ENCODE results near the gene CNGA4. TPM values are rescaled to one million over a fixed set of nuclear protein-coding genes. Genes with fewer than 3 reads are reported as not detected.
A peak's percentile ranks its signal among the peaks of the same experiment; 100 is the strongest.

The CNGA4 gene
- total and polyA plus RNA-seq, 2 of the 13 experiments (the other 11 are each of a cell fraction or from before 2014, with no cell fraction given): 0.03 TPM; not detected in 1

DNA sequence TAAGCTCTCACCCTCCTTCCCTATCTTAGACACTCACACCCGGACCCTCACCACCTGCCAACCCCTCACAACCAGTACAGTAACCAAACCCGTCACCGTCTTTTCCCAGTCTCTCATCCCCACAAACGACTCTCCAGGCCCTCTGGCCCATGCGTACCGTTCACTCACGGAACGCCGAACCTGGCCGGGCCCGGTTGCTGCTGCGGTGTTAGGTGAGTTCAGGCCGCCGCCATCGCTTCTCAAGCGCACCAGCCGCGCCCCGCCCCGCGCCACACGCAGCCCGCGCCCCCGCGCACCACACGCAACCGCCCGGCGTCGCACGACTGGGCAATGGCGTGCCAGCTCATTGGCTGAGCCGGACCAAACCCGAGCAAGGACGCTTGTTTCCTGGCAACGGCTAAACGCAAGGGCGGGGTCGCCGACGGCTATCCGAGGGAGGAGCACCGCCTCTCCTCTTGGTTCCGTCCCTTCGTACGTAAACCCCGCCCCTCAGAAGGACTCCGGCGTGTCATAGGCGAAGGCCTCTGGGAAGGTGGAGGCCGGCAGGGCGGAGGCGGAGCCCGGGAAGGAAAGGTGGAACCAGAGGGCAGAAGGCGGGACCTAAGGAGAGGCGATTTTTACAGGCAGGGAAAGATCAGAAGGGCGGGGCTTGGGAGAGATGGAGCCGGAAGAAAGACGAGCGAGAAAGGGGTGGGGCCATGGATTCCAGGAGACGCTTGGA, 4.3 kb upstream of the CNGA4 start, which contains the start of gene FHIP1B (continued):
- no peak for TF ChIP-seq REXO4 (CRISPR knock-in tag; IDR thresholded peaks at IDR 0.05; ENCODE audit: borderline replicate concordance)
- TF ChIP-seq FLYWCH1 (CRISPR knock-in tag; IDR thresholded peaks at IDR 0.05): no peak
- TF ChIP-seq NFKB2 (CRISPR knock-in tag; IDR thresholded peaks at IDR 0.05; ENCODE audit: borderline replicate concordance): 0 out of 2 replicates have a peak, but pooled peaks have one; percentile 38
- no peak for TF ChIP-seq ONECUT2 (CRISPR knock-in tag; IDR thresholded peaks at IDR 0.05)
- no peak for TF ChIP-seq PRMT3 (CRISPR knock-in tag; IDR thresholded peaks at IDR 0.05; ENCODE audit: borderline replicate concordance, low read depth)
- no peak for TF ChIP-seq CBX2 (IDR thresholded peaks at IDR 0.05; ENCODE audit: low read depth, low read length)
- TF ChIP-seq CBX2 (CRISPR knock-in tag; IDR thresholded peaks at IDR 0.05; ENCODE audit: low read depth): 0 out of 2 replicates have a peak, but pooled peaks have one; percentile 47
- TF ChIP-seq TOPORS (CRISPR knock-in tag; IDR thresholded peaks at IDR 0.05): no peak
- no peak for TF ChIP-seq NFE2L1 (CRISPR knock-in tag; IDR thresholded peaks at IDR 0.05; ENCODE audit: borderline replicate concordance)
- TF ChIP-seq, protein P1, sequence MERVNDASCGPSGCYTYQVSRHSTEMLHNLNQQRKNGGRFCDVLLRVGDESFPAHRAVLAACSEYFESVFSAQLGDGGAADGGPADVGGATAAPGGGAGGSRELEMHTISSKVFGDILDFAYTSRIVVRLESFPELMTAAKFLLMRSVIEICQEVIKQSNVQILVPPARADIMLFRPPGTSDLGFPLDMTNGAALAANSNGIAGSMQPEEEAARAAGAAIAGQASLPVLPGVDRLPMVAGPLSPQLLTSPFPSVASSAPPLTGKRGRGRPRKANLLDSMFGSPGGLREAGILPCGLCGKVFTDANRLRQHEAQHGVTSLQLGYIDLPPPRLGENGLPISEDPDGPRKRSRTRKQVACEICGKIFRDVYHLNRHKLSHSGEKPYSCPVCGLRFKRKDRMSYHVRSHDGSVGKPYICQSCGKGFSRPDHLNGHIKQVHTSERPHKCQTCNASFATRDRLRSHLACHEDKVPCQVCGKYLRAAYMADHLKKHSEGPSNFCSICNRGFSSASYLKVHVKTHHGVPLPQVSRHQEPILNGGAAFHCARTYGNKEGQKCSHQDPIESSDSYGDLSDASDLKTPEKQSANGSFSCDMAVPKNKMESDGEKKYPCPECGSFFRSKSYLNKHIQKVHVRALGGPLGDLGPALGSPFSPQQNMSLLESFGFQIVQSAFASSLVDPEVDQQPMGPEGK (CRISPR knock-in tag; IDR thresholded peaks at IDR 0.05): peak; percentile 74
- no peak for TF ChIP-seq ZFP36 (IDR thresholded peaks at IDR 0.05; ENCODE audit: borderline replicate concordance, low read depth, low read length, partially characterized antibody)
- TF ChIP-seq TCF12 (IDR thresholded peaks at IDR 0.05): no peak
- no peak for TF ChIP-seq TCF12 (CRISPR knock-in tag; IDR thresholded peaks at IDR 0.05)
- TF ChIP-seq, protein P2, sequence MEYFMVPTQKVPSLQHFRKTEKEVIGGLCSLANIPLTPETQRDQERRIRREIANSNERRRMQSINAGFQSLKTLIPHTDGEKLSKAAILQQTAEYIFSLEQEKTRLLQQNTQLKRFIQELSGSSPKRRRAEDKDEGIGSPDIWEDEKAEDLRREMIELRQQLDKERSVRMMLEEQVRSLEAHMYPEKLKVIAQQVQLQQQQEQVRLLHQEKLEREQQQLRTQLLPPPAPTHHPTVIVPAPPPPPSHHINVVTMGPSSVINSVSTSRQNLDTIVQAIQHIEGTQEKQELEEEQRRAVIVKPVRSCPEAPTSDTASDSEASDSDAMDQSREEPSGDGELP (IDR thresholded peaks at IDR 0.05; ENCODE audit: borderline replicate concordance, low read depth): peak; percentile 36; the same call in 1 of the 2 replicates
- no peak for TF ChIP-seq ZNF567 (CRISPR knock-in tag; IDR thresholded peaks at IDR 0.05; ENCODE audit: borderline replicate concordance)
- peak; percentile 50 for TF ChIP-seq SRSF1 (optimal IDR thresholded peaks at IDR 0.05; ENCODE audit: low read depth, low read length)
- no peak for TF ChIP-seq ZNF839 (CRISPR knock-in tag; IDR thresholded peaks at IDR 0.05; ENCODE audit: borderline replicate concordance)
- TF ChIP-seq TGIF2 (CRISPR knock-in tag; IDR thresholded peaks at IDR 0.05): no peak
- TF ChIP-seq FOXO1 (CRISPR knock-in tag; IDR thresholded peaks at IDR 0.05): no peak
- no peak for TF ChIP-seq ATF7 (IDR thresholded peaks at IDR 0.05)
- TF ChIP-seq ATF7 (CRISPR knock-in tag; IDR thresholded peaks at IDR 0.05): no peak
- TF ChIP-seq, protein P3, sequence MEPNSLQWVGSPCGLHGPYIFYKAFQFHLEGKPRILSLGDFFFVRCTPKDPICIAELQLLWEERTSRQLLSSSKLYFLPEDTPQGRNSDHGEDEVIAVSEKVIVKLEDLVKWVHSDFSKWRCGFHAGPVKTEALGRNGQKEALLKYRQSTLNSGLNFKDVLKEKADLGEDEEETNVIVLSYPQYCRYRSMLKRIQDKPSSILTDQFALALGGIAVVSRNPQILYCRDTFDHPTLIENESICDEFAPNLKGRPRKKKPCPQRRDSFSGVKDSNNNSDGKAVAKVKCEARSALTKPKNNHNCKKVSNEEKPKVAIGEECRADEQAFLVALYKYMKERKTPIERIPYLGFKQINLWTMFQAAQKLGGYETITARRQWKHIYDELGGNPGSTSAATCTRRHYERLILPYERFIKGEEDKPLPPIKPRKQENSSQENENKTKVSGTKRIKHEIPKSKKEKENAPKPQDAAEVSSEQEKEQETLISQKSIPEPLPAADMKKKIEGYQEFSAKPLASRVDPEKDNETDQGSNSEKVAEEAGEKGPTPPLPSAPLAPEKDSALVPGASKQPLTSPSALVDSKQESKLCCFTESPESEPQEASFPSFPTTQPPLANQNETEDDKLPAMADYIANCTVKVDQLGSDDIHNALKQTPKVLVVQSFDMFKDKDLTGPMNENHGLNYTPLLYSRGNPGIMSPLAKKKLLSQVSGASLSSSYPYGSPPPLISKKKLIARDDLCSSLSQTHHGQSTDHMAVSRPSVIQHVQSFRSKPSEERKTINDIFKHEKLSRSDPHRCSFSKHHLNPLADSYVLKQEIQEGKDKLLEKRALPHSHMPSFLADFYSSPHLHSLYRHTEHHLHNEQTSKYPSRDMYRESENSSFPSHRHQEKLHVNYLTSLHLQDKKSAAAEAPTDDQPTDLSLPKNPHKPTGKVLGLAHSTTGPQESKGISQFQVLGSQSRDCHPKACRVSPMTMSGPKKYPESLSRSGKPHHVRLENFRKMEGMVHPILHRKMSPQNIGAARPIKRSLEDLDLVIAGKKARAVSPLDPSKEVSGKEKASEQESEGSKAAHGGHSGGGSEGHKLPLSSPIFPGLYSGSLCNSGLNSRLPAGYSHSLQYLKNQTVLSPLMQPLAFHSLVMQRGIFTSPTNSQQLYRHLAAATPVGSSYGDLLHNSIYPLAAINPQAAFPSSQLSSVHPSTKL (CRISPR knock-in tag; IDR thresholded peaks at IDR 0.05): peak; percentile 14; the same call in 1 of the 2 replicates
- TF ChIP-seq ZNF781 (CRISPR knock-in tag; IDR thresholded peaks at IDR 0.05; ENCODE audit: borderline replicate concordance, not compliant biosample characterization): no peak
- TF ChIP-seq ZNF282 (IDR thresholded peaks at IDR 0.05; ENCODE audit: partially characterized antibody): no peak
